GM21825 (cell line): ENCODE data around the gene DCDC1.

Experiments
- ATAC-seq: cut with Tn5 transposase; IDR thresholded peaks from one replicate; pipeline ENCODE4 v1.9.1; 2021; ENCODE audit warnings: mild to moderate bottlenecking, moderate library complexity; ENCODE audit not compliant: unreplicated experiment

DCDC1 gene

GRCh38 chr11:31236143-31236542 is 133.4 kb downstream of the DCDC1 start:
- no peak for ATAC-seq

- no peak for ATAC-seq
Measured at GRCh38 chr11:31233425-31233824, 136.1 kb downstream of the DCDC1 start.

GRCh38 chr11:31231601-31232000 is 137.9 kb downstream of the DCDC1 start:
- ATAC-seq, result no peak

DNA sequence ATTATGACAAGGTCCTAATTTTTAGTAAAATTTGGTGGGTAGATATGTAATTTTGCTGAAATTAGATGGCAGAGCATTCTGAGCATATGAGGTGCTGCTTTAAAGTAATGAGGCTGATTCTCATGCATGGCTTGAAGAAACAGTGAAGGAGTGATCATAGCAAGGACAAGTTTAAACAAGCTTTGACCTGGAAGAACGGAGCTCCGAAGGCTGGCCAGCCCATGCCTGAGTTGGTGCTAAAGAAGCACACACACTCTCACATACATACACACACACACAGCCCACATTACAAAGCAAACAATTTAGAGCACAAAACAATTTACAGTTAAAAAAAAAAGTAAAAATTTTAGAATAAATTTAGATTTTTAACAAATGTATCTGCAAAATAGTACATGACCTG is 150.7 kb downstream of the DCDC1 start:
- ATAC-seq, result no peak

- ATAC-seq, result no peak
Measured at GRCh38 chr11:31214372-31214771, 155.2 kb downstream of the DCDC1 start.

DNA sequence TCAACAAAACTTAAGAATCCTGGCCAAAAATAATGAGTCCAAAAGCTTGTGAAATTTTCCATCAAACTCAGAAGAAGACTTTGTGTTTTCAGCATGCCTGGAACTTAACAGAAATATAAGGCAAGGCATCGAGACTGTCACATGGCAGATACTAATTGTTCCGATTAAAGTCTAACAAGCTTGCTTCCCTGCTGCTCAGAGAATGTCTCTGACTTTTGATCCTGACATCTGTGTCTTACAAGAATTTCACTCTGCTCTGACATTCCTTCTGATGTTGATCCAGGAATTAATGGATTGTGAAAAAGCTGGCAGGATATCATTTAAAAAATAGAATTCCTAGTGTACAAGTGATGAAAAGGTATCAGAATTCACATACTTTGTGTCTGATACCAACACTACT is 170.2 kb downstream of the DCDC1 start:
- ATAC-seq, result no peak

DNA sequence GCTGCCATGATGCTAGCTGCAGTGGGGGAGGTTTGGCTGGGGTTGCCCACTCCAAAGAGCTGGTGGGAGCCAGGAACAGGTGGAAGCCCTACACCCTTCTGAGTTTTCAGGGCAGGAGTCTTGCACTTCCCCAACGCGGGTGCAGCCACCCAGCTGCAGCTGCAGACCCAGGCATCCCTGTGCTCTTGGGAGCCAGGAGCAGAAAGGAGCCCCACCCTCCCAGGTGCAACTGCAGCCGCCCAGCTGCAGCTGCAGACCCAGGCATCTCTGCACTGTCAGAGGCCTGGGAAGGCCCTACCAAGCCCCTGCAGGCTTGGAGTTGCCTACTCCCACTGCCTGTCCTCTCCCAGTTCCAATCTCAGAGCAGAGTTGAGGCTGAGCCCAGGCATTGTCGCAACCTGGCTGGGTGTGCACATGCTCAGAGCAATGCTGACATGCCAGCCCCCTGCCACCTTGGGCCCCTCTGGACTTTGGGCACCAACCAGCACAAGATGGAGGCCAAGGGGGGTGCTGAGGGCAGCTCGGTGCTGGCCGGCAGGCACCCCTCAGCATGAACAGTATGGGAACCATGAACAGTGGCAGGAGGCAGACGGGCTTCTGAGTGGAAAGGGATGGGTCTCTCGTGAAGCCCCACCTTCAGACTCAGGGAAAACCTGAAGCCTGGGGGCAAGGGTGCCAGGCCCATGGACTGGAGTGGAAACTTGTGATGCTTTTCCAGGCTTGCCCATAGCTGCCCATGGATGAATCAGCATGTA is 195.4 kb downstream of the DCDC1 start:
- no peak for ATAC-seq

DNA sequence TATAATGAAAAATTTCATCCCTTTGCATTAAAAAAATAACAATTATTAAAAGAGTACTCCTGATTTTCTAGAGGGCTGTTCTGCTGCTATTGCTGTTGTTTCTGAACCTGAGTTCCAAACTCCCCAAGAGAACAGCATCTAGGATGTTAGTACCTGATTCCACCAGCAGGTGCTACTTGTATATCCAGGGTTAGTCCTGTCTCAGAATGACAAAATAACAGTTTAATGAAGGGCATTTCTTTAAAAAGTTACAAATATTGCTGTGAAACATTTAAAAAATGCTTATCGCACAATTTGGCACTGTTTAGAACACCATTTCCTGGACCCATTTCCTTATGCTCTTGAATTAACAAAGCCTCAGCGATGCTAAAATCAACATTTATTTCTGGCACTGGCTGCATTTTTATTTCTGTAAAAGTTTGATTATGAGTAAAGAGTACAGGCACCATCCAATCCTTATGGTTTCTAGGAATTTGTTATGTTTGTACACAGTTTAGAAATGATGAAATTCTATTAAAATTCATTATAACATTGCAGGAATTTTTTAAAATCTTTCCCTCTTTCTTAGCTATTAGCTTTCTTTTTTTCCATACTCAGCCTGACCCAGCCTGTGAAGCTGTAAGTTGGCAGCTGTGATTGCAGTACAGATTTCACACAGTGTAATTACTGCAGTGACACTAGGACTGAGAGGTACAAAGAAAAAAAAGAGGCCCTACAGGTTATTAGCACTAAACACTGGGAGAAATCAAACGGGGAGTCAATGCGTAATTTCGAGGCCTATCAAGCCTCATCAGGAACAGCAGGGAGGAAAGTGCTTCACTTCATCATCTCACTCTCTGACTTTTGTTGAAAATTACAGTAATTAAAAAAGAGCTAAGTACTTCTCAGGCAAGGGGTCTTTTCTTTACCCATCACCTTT is 208.8 kb downstream of the DCDC1 start:
- no peak for ATAC-seq

DNA sequence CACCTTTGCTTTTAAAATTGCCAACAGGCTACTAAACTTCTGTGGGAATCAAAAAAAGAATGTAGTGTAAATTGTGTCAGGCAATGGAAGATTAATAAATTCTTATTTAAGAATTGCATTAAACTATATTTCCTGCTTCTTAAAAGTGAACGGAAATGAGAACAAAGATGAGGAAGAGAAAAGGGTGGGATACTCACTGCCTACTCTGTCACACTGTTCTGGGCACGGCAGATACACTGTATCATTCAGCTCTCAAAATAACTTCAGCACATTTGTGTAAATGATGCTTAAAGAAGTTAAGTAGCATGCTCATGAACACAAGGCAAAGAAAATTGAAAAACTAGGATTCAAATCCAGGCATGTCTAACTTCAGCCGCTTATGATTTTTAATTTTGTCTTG is 218.7 kb downstream of the DCDC1 start:
- no peak for ATAC-seq

DNA sequence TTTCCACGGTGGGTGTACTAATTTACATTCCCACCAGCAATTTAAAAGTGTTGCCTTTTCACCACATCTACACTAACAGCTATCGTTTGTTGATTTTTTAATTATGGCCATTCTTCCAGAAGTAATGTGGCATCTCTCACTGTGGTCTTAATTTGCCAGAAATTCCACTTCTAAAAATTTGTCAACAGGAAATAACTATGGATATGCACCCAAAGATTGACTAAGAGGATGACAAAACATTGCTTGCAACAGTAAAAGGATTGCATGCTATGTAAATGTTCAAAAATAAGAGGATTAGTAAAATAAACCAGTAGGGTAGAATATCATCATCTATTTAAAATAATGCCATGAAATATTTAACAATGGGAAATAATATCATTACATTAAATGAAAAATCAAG is 219.5 kb downstream of the DCDC1 start:
- no peak for ATAC-seq

- ATAC-seq, result no peak
Measured at GRCh38 chr11:31141789-31142188, 227.8 kb downstream of the DCDC1 start.

- ATAC-seq, result no peak
Measured at GRCh38 chr11:31139479-31139878, 230.1 kb downstream of the DCDC1 start.

- ATAC-seq, result no peak
Measured at GRCh38 chr11:31132531-31133421, 236.8 kb downstream of the DCDC1 start.

DNA sequence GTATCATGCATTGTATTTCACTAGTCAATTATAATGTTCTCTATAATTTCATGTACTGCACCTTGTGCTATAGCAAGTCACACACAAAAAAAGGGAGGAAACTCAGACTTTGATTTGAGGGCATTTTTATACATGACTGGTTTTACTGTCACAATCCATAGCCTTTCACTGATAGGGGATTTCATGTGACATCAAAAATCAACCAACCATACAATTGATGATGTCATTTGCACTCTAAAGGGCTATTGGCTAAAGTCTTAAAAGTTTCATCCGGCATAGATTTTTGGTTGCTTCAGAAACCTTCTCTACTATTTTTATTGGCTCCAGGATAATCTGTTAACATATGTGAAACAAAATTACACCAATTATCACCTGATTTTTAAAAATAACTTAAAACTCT is 237.8 kb downstream of the DCDC1 start:
- ATAC-seq, result no peak

GRCh38 chr11:31127290-31127689 is 242.2 kb downstream of the DCDC1 start:
- no peak for ATAC-seq

DNA sequence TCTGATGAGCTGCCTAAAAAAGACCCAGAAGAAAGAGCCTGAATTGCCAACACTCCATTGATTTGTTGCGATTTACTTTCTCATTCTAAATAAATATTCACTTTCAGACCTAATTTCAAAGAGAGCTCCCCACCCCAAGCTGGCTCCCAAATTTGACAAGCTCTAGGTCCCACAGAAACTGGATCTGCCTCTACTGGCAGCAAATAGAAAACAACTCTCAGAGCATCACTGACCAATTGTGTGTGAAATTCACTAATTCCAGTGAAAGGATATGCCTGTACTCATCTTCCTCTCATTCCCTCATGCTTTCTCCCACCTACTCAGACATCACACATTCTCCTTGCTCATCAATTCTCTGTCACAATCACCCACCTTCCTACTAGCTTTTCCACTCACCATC is 249.1 kb downstream of the DCDC1 start:
- ATAC-seq, result no peak

DNA sequence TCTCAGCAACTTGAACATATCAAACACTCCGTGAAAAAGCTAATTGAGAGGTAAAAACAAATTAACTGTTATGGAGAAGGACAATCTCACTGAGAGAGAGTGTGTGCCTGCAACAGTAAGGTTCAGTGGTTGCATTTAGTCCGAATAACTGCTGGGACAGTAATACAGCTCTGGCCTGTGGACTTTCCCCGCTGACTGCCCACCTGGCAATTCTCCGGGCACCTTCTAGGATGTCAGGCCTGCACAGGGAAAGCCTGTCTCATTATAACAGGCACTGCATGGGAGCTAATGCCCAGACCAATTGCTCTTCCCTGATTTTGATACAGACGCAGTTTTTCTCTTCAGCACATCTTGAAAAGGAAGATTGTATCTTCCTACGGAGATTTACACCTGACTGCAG is 251.0 kb downstream of the DCDC1 start:
- no peak for ATAC-seq

GRCh38 chr11:31117038-31117437 is 252.5 kb downstream of the DCDC1 start:
- no peak for ATAC-seq

- no peak for ATAC-seq
Measured at GRCh38 chr11:31114442-31114841, 255.1 kb downstream of the DCDC1 start.

GRCh38 chr11:31110830-31111229 is 258.7 kb downstream of the DCDC1 start:
- no peak for ATAC-seq

DNA sequence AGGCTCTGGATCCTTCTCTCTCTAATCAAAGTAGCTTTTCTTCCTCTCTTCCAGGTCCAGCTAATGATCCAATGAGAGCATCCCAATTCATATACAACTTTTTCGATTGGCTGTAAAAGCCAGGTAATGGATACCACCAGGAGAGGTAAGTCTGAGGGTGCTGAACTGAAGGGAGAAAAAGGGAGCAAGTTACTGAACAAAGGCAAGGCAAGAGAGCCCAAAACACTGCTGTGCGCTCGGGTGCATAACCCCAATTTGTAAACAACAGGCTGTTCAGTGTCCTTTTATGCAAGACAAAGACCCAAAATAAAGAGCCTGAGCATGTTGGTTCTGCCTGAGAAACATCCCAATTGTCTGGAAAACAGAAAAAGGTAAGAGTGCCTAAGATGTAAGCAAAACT is 260.1 kb downstream of the DCDC1 start:
- ATAC-seq, result no peak
